ENCODE measurements around the gene TMEM178B. TPM values are rescaled to one million over a fixed set of nuclear protein-coding genes. Genes with fewer than 3 reads are reported as not detected.

The TMEM178B gene
- total and polyA plus RNA-seq, 10 of the 15 experiments (the other 5 are each of a cell fraction or from before 2014, with no cell fraction given): 0.01 to 1.1 (median 0.04) TPM; not detected in 2

- SMC1A ChIA-PET (ENCODE audit: uncharacterized antibody, unreplicated experiment): no interaction called here
- RAD21 ChIA-PET (ENCODE audit: unreplicated experiment): no interaction called here
- POLR2A ChIA-PET: no interaction called here
- no peak overlapping the region for H3K27ac ChIP-seq (ENCODE audit: control insufficient read depth, insufficient read depth)
- H3K9me3 ChIP-seq (replicated peaks; ENCODE audit: control insufficient read depth, insufficient read depth, low read length): no peaks in the 10 kb centered on the region
- DNase-seq (ENCODE audit: low read depth, low spot score): no peak
- no peak for ATAC-seq
- WGBS (ENCODE audit: insufficient coverage, insufficient replicate concordance, low lambda C conversion rate, missing lambda C conversion rate): 34% methylated on average over 4 of the region's 4 CpGs
- H2AFZ ChIP-seq (ENCODE audit: control insufficient read depth, low read depth, low read length): no peak overlapping the region
- no peak overlapping the region for H3K9ac ChIP-seq (ENCODE audit: control insufficient read depth, insufficient read depth, low read length)
- CTCF ChIA-PET: no interaction called here
- H3K4me3 ChIP-seq: no peak overlapping the region
- no TSS peak for BruUV-seq (replicated peaks)
- H3K79me2 ChIP-seq (ENCODE audit: control insufficient read depth, insufficient read depth, low read length): no peaks in the 10 kb centered on the region
- no peak overlapping the region for H3K4me2 ChIP-seq (ENCODE audit: control insufficient read depth, insufficient read depth)
- no peak for TF ChIP-seq PML (IDR thresholded peaks at IDR 0.05; ENCODE audit: low read length)
- TF ChIP-seq STAT3 (IDR thresholded peaks at IDR 0.05; ENCODE audit: low read depth, low read length): no peak
- no peak for TF ChIP-seq KLF5 (IDR thresholded peaks at IDR 0.05; ENCODE audit: partially characterized antibody)
- no peak for TF ChIP-seq CREB1 (IDR thresholded peaks at IDR 0.05; ENCODE audit: low read depth)
- no peak for TF ChIP-seq CHD1 (IDR thresholded peaks at IDR 0.05; ENCODE audit: low read depth, low read length)
- no peak for TF ChIP-seq PBX3 (IDR thresholded peaks at IDR 0.05; ENCODE audit: insufficient replicate concordance, low read depth, low read length)
- TF ChIP-seq CHD2 (IDR thresholded peaks at IDR 0.05; ENCODE audit: borderline replicate concordance, low read depth, low read length): no peak
- TF ChIP-seq SKIL (IDR thresholded peaks at IDR 0.05; ENCODE audit: low read depth, poor library complexity, severe bottlenecking): no peak
- in situ Hi-C loops (cut with MboI): no loop called here
- H3K27me3 ChIP-seq (replicated peaks in 1 of 2; ENCODE audit: control insufficient read depth in 2 of 2, insufficient read depth in 2 of 2, low read length in 1 of 2): no peaks in the 10 kb centered on the region; a peak in 1 of 4 replicates
- no peaks in the 10 kb centered on the region for H3K36me3 ChIP-seq (ENCODE audit: control insufficient read depth in 2 of 2, insufficient read depth in 2 of 2, low read length in 1 of 2)
- no peaks in the 10 kb centered on the region for H3K4me1 ChIP-seq (ENCODE audit: control insufficient read depth, insufficient read depth, low read length)
- H4K20me1 ChIP-seq (ENCODE audit: control insufficient read depth, insufficient read depth): no peaks in the 10 kb centered on the region
- intact Hi-C loops (cut with micrococcal nuclease; ENCODE audit: unreplicated experiment): no loop called here
- FAIRE-seq: no peak
These were observed 382.8 kb downstream of the TMEM178B start for GRCh38 chr7:141456711-141457110.

Measured in GM12878 (cell line).